ENCODE measurements around the gene MAPT.

DNA sequence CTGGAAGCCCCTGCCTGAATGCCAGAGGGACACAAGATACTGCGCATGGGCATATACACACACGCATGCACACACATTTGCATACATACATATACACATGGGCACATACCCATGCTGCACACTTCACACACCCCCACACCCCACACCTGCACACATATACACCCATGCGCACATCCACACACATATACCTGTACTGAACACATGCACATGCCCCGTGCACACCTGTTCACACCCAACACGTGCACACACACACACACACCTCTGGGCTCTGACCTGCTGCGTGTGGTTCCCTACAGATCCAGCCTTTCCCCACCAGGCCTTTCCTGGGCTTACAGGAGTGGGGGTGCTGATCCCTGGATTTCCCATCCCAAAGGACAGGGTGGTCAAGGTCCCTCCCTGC, 43.3 kb upstream of the MAPT start:
- TF ChIP-seq, protein P1, sequence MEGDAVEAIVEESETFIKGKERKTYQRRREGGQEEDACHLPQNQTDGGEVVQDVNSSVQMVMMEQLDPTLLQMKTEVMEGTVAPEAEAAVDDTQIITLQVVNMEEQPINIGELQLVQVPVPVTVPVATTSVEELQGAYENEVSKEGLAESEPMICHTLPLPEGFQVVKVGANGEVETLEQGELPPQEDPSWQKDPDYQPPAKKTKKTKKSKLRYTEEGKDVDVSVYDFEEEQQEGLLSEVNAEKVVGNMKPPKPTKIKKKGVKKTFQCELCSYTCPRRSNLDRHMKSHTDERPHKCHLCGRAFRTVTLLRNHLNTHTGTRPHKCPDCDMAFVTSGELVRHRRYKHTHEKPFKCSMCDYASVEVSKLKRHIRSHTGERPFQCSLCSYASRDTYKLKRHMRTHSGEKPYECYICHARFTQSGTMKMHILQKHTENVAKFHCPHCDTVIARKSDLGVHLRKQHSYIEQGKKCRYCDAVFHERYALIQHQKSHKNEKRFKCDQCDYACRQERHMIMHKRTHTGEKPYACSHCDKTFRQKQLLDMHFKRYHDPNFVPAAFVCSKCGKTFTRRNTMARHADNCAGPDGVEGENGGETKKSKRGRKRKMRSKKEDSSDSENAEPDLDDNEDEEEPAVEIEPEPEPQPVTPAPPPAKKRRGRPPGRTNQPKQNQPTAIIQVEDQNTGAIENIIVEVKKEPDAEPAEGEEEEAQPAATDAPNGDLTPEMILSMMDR (IDR thresholded peaks at IDR 0.05), result no peak
- TF ChIP-seq EP300 (IDR thresholded peaks at IDR 0.05), result no peak
- TF ChIP-seq POLR2AphosphoS5 (IDR thresholded peaks at IDR 0.05), result no peak
- no peak for TF ChIP-seq POLR2A (IDR thresholded peaks at IDR 0.05)
